H1 (cell line): ENCODE data around the gene ALDOA. TPM values are rescaled to one million over a fixed set of nuclear protein-coding genes. Genes with fewer than 3 reads are reported as not detected.

Source experiments
- CTCF ChIA-PET: fragments of 300-600 bp; sonication (Branson Sonifier 250); formaldehyde crosslinking; loops from one replicate; lab custom pipeline; 2021; ENCODE audit not compliant: partially characterized antibody; lab: Charles Lee
- POLR2A ChIA-PET: fragments of 300-600 bp; sonication (Branson Sonifier 250); formaldehyde crosslinking; loops from one replicate; lab custom pipeline; 2021; ENCODE audit warnings: inconsistent platforms; ENCODE audit not compliant: partially characterized antibody; lab: Charles Lee
- DNase-seq, 2 experiments: peaks; one replicate each; pipeline versions ENCODE4 v3.0.0 to v3.0.0-alpha.2; 2010 to 2022; ENCODE audit warnings: low spot score in 2 of 2, low read depth in 1 of 2, mixed read lengths in 1 of 2
- FAIRE-seq: peaks from 2 replicates; lab custom pipeline; 2011; peaks lifted over from hg19 to GRCh38; lab: Jason Lieb, UNC
- H2AFZ ChIP-seq: 2 replicates; pipeline ENCODE4 v1.8.1; 2012; ENCODE audit warnings: low read length, inconsistent platforms
- H2AK5ac ChIP-seq: 2 replicates; pipeline ENCODE4 v1.6.1; 2013; ENCODE audit warnings: low read depth, low read length
- H2BK120ac ChIP-seq: replicated peaks from 2 replicates; pipeline ENCODE3; 2013; ENCODE audit warnings: low read depth, low read length, inconsistent platforms
- H2BK12ac ChIP-seq: 2 replicates; pipeline ENCODE4 v1.6.1; 2013; ENCODE audit warnings: low read depth, low read length
- H2BK15ac ChIP-seq: 2 replicates; pipeline ENCODE4 v1.6.1; 2013; ENCODE audit warnings: low read length
- H2BK20ac ChIP-seq: 2 replicates; pipeline ENCODE4 v1.6.1; 2013; ENCODE audit warnings: low read length
- H2BK5ac ChIP-seq: 2 replicates; pipeline ENCODE4 v1.6.1; 2013; ENCODE audit warnings: low read depth, low read length
- H3K14ac ChIP-seq: 2 replicates; pipeline ENCODE4 v1.6.1; 2013; ENCODE audit warnings: inconsistent platforms; ENCODE audit not compliant: insufficient read length
- H3K18ac ChIP-seq: 2 replicates; pipeline ENCODE4 v1.6.1; 2013; ENCODE audit warnings: low read length; ENCODE audit errors: extremely low read depth
- H3K23ac ChIP-seq: 2 replicates; pipeline ENCODE4 v1.6.1; 2013; ENCODE audit warnings: inconsistent platforms; ENCODE audit not compliant: insufficient read length
- H3K23me2 ChIP-seq: 2 replicates; pipeline ENCODE4 v1.6.1; 2013; ENCODE audit warnings: low read depth, low read length
- H3K27ac ChIP-seq: 2 replicates; pipeline ENCODE4 v1.6.1; 2011; ENCODE audit warnings: low read depth, low read length, inconsistent platforms
- H3K27me3 ChIP-seq, 4 experiments: replicated peaks in 1 of 4; 1 replicate in 1 of 4; 2 replicates in 3 of 4; pipeline versions ENCODE4 v1.6.1 to v1.8.1; 2011 to 2013; ENCODE audit warnings: low read length in 3 of 4, mild to moderate bottlenecking in 3 of 4, inconsistent platforms in 2 of 4, mixed read lengths in 2 of 4, moderate library complexity in 1 of 4; ENCODE audit not compliant: control insufficient read depth in 3 of 4, insufficient read depth in 3 of 4; ENCODE audit errors: extremely low read depth in 1 of 4
- H3K36me3 ChIP-seq, 4 experiments: 2 replicates each; pipeline versions ENCODE4 v1.6.1 to v1.8.1; 2011 to 2013; ENCODE audit warnings: mild to moderate bottlenecking in 4 of 4, low read length in 3 of 4, moderate library complexity in 2 of 4, control low read depth in 1 of 4, inconsistent platforms in 1 of 4; ENCODE audit not compliant: insufficient read depth in 4 of 4, control insufficient read depth in 2 of 4
- H3K4ac ChIP-seq: replicated peaks from 2 replicates; pipeline ENCODE3; 2013; ENCODE audit warnings: low read length, low read depth, mixed read lengths, inconsistent platforms; ENCODE audit not compliant: insufficient read length
- H3K4me1 ChIP-seq, 4 experiments: replicated peaks in 1 of 4; 1 replicate in 1 of 4; 2 replicates in 3 of 4; pipeline versions ENCODE4 v1.6.1 to v1.8.1; 2011 to 2013; ENCODE audit warnings: low read length in 3 of 4, inconsistent platforms in 2 of 4, mixed read lengths in 1 of 4; ENCODE audit not compliant: insufficient read depth in 4 of 4, control insufficient read depth in 3 of 4
- H3K4me2 ChIP-seq, 2 experiments: 2 replicates each; pipeline versions ENCODE4 v1.6.1 to v1.8.1; 2011 to 2013; ENCODE audit warnings: low read depth in 2 of 2, low read length in 2 of 2, control low read depth in 1 of 2, inconsistent platforms in 1 of 2, mild to moderate bottlenecking in 1 of 2; ENCODE audit not compliant: insufficient read depth in 1 of 2
- H3K4me3 ChIP-seq, 4 experiments: fragments of 200-600, 300-600 bp in 1 of 4; sonication (generic), shearing (Covaris generic), sonication (Bioruptor Twin) in 1 of 4; 2 replicates each; pipeline versions ENCODE4 v1.5.1 to v1.8.1; 2011 to 2016; ENCODE audit warnings: low read length in 4 of 4, low read depth in 3 of 4, control low read depth in 2 of 4, inconsistent platforms in 2 of 4, mild to moderate bottlenecking in 2 of 4, mixed read lengths in 1 of 4, moderate library complexity in 1 of 4; ENCODE audit not compliant: insufficient read depth in 2 of 4; ENCODE audit errors: extremely low read depth in 1 of 4
- H3K56ac ChIP-seq: replicated peaks from 2 replicates; pipeline ENCODE3; 2013; ENCODE audit warnings: low read depth, mild to moderate bottlenecking, mixed read lengths, low read length, inconsistent platforms; ENCODE audit not compliant: insufficient read length
- H3K79me1 ChIP-seq: 2 replicates; pipeline ENCODE4 v1.6.1; 2013; ENCODE audit warnings: low read depth, low read length, control low read depth
- H3K79me2 ChIP-seq, 2 experiments: 2 replicates each; pipeline versions ENCODE4 v1.6.1 to v1.8.1; 2012 to 2013; ENCODE audit warnings: low read length in 2 of 2, mild to moderate bottlenecking in 2 of 2, inconsistent platforms in 1 of 2; ENCODE audit not compliant: insufficient read depth in 2 of 2, control insufficient read depth in 1 of 2
- H3K9ac ChIP-seq, 4 experiments: replicated peaks in 1 of 4; 1 replicate in 1 of 4; 2 replicates in 3 of 4; pipeline versions ENCODE4 v1.6.1 to v1.8.1; 2011 to 2013; ENCODE audit warnings: low read depth in 3 of 4, low read length in 3 of 4, control low read depth in 2 of 4, mild to moderate bottlenecking in 2 of 4, moderate library complexity in 2 of 4, inconsistent platforms in 1 of 4; ENCODE audit errors: extremely low read depth in 1 of 4
- H3K9me3 ChIP-seq, 2 experiments: 2 replicates each; pipeline versions ENCODE4 v1.6.1 to v1.8.1; 2012 to 2013; ENCODE audit warnings: mild to moderate bottlenecking in 2 of 2, moderate library complexity in 2 of 2, control low read depth in 1 of 2, inconsistent platforms in 1 of 2, low read depth in 1 of 2, low read length in 1 of 2, mixed read lengths in 1 of 2; ENCODE audit not compliant: insufficient read depth in 2 of 2
- H4K20me1 ChIP-seq, 2 experiments: replicated peaks in 1 of 2; 2 replicates each; pipeline versions ENCODE3 to v1.8.1; 2011 to 2013; ENCODE audit warnings: inconsistent platforms in 2 of 2, low read length in 2 of 2, mild to moderate bottlenecking in 1 of 2; ENCODE audit not compliant: insufficient read depth in 2 of 2, control insufficient read depth in 1 of 2
- H4K5ac ChIP-seq: 2 replicates; pipeline ENCODE4 v1.6.1; 2013; ENCODE audit warnings: low read length, low read depth, mixed read lengths, inconsistent platforms; ENCODE audit not compliant: insufficient read length
- H4K8ac ChIP-seq: 2 replicates; pipeline ENCODE4 v1.8.0; 2013; ENCODE audit warnings: mild to moderate bottlenecking, moderate library complexity, low read length, inconsistent platforms; ENCODE audit not compliant: insufficient read depth; ENCODE audit errors: extremely low read depth
- H4K91ac ChIP-seq: replicated peaks from 2 replicates; pipeline ENCODE3; 2013; ENCODE audit warnings: low read length, mixed read lengths, inconsistent platforms; ENCODE audit not compliant: insufficient read length
- RNF2 ChIP-seq: fragments of 200-900, 300-1000 bp; sonication (generic); IDR thresholded peaks from 2 replicates; pipeline ENCODE4 v1.7.1; 2016; ENCODE audit warnings: borderline replicate concordance, low read depth, mild to moderate bottlenecking, antibody characterized with exemption, low read length; ENCODE audit not compliant: poor library complexity, severe bottlenecking; ENCODE audit errors: missing control alignments
- SAP30 ChIP-seq: fragments of 300-600 bp; sonication (generic); IDR thresholded peaks from 2 replicates; pipeline ENCODE4 v1.7.1; 2012; ENCODE audit warnings: low read length, moderate library complexity, mild to moderate bottlenecking, inconsistent platforms; ENCODE audit not compliant: insufficient read depth, insufficient replicate concordance
- SIRT6 ChIP-seq: IDR thresholded peaks from one replicate; pipeline ENCODE4 v1.7.1; 2012; ENCODE audit warnings: low read length, inconsistent platforms
- SP2 ChIP-seq: IDR thresholded peaks from 2 replicates; pipeline ENCODE4 v1.6.1; 2012; ENCODE audit warnings: mild to moderate bottlenecking, low read length, inconsistent platforms
- TCF12 ChIP-seq: IDR thresholded peaks from 2 replicates; pipeline ENCODE4 v1.6.1; 2011; ENCODE audit warnings: low read depth, mild to moderate bottlenecking, low read length
- WGBS, 2 experiments: shearing (Covaris generic) in 1 of 2; methylation state at CpG; one replicate each; pipeline versions ENCODE4 v1.1.6 to v1.1.7; 2013 to 2015; ENCODE audit warnings: low lambda C conversion rate in 2 of 2, mixed read lengths in 2 of 2, inconsistent platforms in 1 of 2, low coverage in 1 of 2, missing lambda C conversion rate in 1 of 2; ENCODE audit not compliant: insufficient replicate concordance in 2 of 2, insufficient coverage in 1 of 2, insufficient read length in 1 of 2; ENCODE audit errors: extremely low coverage in 1 of 2, missing lambda C conversion rate in 1 of 2; 5-methylcytosine and 5-hydroxymethylcytosine counted together
- long read RNA-seq, 2 experiments: library from RNA in 1 of 2; library from capped mRNA in 1 of 2; stranded (forward); transcript quantifications; one replicate each; pipeline ENCODE4 v2.0.0, GENCODE V29; 2021; ENCODE audit warnings: inconsistent platforms in 1 of 2
- polyA minus RNA-seq, 3 experiments: library from RNA; depleted of rRNA, polyadenylated mRNA; stranded (reverse); fragments of >200 nt; gene quantifications; 1 replicate in 2 of 3; 2 replicates in 1 of 3; pipeline ENCODE4 v1.2.3, GENCODE V29; 2011
- polyA plus RNA-seq, 7 experiments: library from polyadenylated mRNA; depleted of rRNA in 3 of 7; stranded (reverse) in 5 of 7; unstranded in 2 of 7; fragments of >200 nt in 5 of 7; fragments of 200-250 nt in 2 of 7; gene quantifications; 1 replicate in 5 of 7; 2 replicates in 1 of 7; 4 replicates in 1 of 7; pipeline versions ENCODE4 v1.2.1 to v1.2.3, GENCODE V29; 2011 to 2013; ENCODE audit warnings: missing spikeins in 2 of 7, mixed read lengths in 2 of 7
- total RNA-seq: library from RNA; stranded (reverse); fragmentation: NEBNext Ultra II Directional; extraction: Animal tissue kit (Norgen Biotek cat#: 25700); gene quantifications from 2 replicates; pipeline ENCODE4 v1.2.1, GENCODE V29; 2021

ALDOA gene
- total RNA-seq (1,083 and 1,146 TPM in 2 replicates), polyA plus RNA-seq (2011; rRNA removed) (1,072 and 1,397 TPM in 2 replicates), polyA minus RNA-seq (2011; rRNA and poly(A)+ RNA removed) (753 and 900 TPM in 2 replicates)
- 884 TPM for polyA plus RNA-seq (2011; cell fraction: cytosol; rRNA removed)
- 1,022 TPM for polyA plus RNA-seq (2011; cell fraction: nucleus; rRNA removed)
- polyA plus RNA-seq (2012, experiment 1 of 2) = 986 to 1,460 TPM (median 1,381 TPM) in 4 replicates
- 2,176 TPM for polyA plus RNA-seq (2012, experiment 2 of 2)
- polyA plus RNA-seq (2013, experiment 1 of 2) = 777 TPM
- 779 TPM for polyA plus RNA-seq (2013, experiment 2 of 2)
- polyA minus RNA-seq (2011; cell fraction: cytosol; rRNA and poly(A)+ RNA removed) = 734 TPM
- 382 TPM for polyA minus RNA-seq (2011; cell fraction: nucleus; rRNA and poly(A)+ RNA removed)
- long read RNA-seq, experiment 1, transcript ALDOA-214 (4 exons, 801 nt) = minor isoform, 8 of 694 reads
- long read RNA-seq, experiment 1, transcript ALDOA-209 (9 exons, 1,579 nt) = major isoform, 417 of 694 reads
- long read RNA-seq, experiment 1, transcript ALDOA-206 (9 exons, 1,550 nt) = minor isoform, 68 of 694 reads
- long read RNA-seq, experiment 1, transcript ALDOA-217 (2 exons, 554 nt) = minor isoform, 10 of 694 reads
- long read RNA-seq, experiment 1, partial matches to known transcripts = 154 of 694 reads
- long read RNA-seq, experiment 1, other reads (novel, unspliced or antisense) = 30 of 694 reads
- long read RNA-seq, experiment 2, transcript ALDOA-209 (9 exons, 1,579 nt) = major isoform, 707 of 801 reads
- long read RNA-seq, experiment 2, transcript ALDOA-202 (9 exons, 1,603 nt) = minor isoform, 6 of 801 reads
- long read RNA-seq, experiment 2, transcript ALDOA-219 (8 exons, 1,499 nt) = minor isoform, 8 of 801 reads
- long read RNA-seq, experiment 2, transcript ALDOA-206 (9 exons, 1,550 nt) = minor isoform, 70 of 801 reads
- long read RNA-seq, experiment 2, partial matches to known transcripts = 0 of 801 reads
- long read RNA-seq, experiment 2, other reads (novel, unspliced or antisense) = 7 of 801 reads

DNA sequence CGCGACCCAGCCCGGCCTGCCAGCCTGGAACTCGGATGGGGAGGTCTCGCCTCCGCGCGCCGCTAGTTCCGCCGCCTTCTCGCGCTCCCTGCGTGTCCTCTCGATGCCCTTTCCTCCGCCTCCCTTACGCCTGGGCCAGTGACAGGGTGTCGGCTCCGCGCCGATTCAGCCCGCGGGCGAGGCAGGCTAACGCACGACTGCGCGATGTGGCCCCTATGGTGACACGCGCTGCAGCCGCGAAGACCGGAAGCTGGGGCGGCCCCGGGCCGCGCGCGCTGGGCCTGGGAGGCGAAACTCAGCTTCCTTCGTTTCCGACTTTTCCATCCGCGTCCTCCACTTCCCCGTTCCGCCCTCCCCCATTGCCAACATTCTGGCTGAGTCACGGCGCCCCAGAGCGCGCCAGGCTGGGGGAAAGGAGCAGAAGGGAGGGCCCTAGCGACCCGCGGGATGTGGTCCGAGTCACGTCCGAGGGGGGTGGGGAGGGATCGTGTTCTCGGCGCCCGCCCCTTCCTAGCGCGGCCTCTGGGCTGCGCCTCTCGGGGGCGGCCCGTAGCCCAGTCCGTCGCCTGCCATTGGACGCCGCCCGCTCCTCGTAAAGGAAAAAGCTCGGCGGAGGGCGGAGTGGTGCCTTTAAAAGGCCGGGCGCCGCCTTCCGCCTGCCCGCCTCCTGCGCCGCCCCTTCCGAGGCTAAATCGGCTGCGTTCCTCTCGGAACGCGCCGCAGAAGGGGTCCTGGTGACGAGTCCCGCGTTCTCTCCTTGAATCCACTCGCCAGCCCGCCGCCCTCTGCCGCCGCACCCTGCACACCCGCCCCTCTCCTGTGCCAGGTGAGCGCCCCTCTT lies at the start of gene ALDOA:
ALDOA (plus strand) TSS at position 659 of the 841 bp plus-strand sequence. CDS start 1,138 bp downstream, outside the sequence.
- H3K4me1 ChIP-seq = peaks cover 6 to 27% (median 15%) of the 10 kb centered on the region in 4 experiments
- H3K4me2 ChIP-seq = peak within 1 kb of the TSS; percentile 73 to 81
- peaks cover 15 to 33% (median 32%) of the 10 kb centered on the region in 4 experiments for H3K36me3 ChIP-seq
- H3K9ac ChIP-seq = peak within 1 kb of the TSS; percentile 81 to 92 (median 84)
- H4K5ac ChIP-seq = peak within 1 kb of the TSS; percentile 100
- H3K27me3 ChIP-seq = no peaks in the 10 kb centered on the region
- H3K18ac ChIP-seq = peak within 1 kb of the TSS; percentile 100
- H3K79me1 ChIP-seq = peaks cover 9% of the 10 kb centered on the region; the same call in 1 of the 2 replicates
- WGBS, 2 experiments = 2% methylated on average over 68 of the region's 99 CpGs; no CpG with 5 or more reads in 1 of the 2 experiments
- H2BK5ac ChIP-seq = peak within 1 kb of the TSS; percentile 100
- peaks cover 18% of the 10 kb centered on the region for H3K23me2 ChIP-seq
- peak within 1 kb of the TSS; percentile 91 for H4K8ac ChIP-seq
- H2BK120ac ChIP-seq = peak within 1 kb of the TSS; percentile 91
- peak within 1 kb of the TSS; percentile 28; the same call in 1 of the 2 replicates for H2AK5ac ChIP-seq
- H2BK20ac ChIP-seq = peak within 1 kb of the TSS; percentile 80; the same call in 1 of the 2 replicates
- peak within 1 kb of the TSS; percentile 100; the same call in 1 of the 2 replicates for H2BK15ac ChIP-seq
- peak within 1 kb of the TSS; percentile 96 for H3K56ac ChIP-seq
- peak within 1 kb of the TSS; percentile 84 for H3K27ac ChIP-seq
- peaks cover 15 to 30% of the 10 kb centered on the region in 2 experiments for H3K79me2 ChIP-seq
- FAIRE-seq (no peak), DNase-seq (peak; percentile 89 to 92)
- CTCF ChIA-PET = interaction anchor here (0.6 to 7.3 kb wide), 4 partner anchors 8 to 47 kb away, joined by 3 to 51 read pairs (median 8); partner anchors contain the start of genes GDPD3 and TBX6
- peak within 1 kb of the TSS; percentile 100 for H3K4ac ChIP-seq
- H3K14ac ChIP-seq = peak within 1 kb of the TSS; percentile 24
- POLR2A ChIA-PET = interaction anchor here (0.6 to 21.2 kb wide), 28 partner anchors 11 to 378 kb away, joined by 3 to 353 read pairs (median 4); partner anchors contain the start of genes ASPHD1, CD2BP2, HIRIP3 and PPP4C
- no peaks in the 10 kb centered on the region for H3K9me3 ChIP-seq
- peak within 1 kb of the TSS; percentile 71 to 92 (median 88) for H3K4me3 ChIP-seq
- peak within 1 kb of the TSS; percentile 100 for H4K91ac ChIP-seq
- peaks cover 12 to 31% of the 10 kb centered on the region in 2 experiments for H4K20me1 ChIP-seq
- peak within 1 kb of the TSS; percentile 92; the same call in 1 of the 2 replicates for H2BK12ac ChIP-seq
- no peak within 1 kb of the TSS for H3K23ac ChIP-seq
- peak within 1 kb of the TSS; percentile 19; the same call in 1 of the 2 replicates for H2AFZ ChIP-seq
- TF ChIP-seq RNF2 (no peak), SP2 (no peak), SIRT6 (no peak), SAP30 (no peak), TCF12 (no peak)
